Liver (tissue), 9 donors: Measurements from ENCODE around the gene CLK4. TPM values are rescaled to one million over a fixed set of nuclear protein-coding genes. Genes with fewer than 3 reads are reported as not detected.

Source experiments
- DNase-seq: peaks from one replicate; pipeline ENCODE4 v3.0.0-alpha.2; 2017; ENCODE audit warnings: low spot score
- H3K27ac ChIP-seq, 2 donors: one replicate each; pipeline ENCODE4 v1.7.0; 2013; ENCODE audit warnings: inconsistent platforms in 2 of 2, low read length in 2 of 2, control low read depth in 1 of 2, low read depth in 1 of 2, mild to moderate bottlenecking in 1 of 2
- H3K27me3 ChIP-seq, 4 donors: one replicate each; pipeline versions ENCODE4 v1.6.1 to v1.7.0; 2013; ENCODE audit warnings: low read length in 3 of 4, inconsistent platforms in 1 of 4, mild to moderate bottlenecking in 1 of 4, moderate library complexity in 1 of 4; ENCODE audit not compliant: control insufficient read depth in 4 of 4, insufficient read depth in 4 of 4
- H3K36me3 ChIP-seq, 4 donors: one replicate each; pipeline versions ENCODE4 v1.6.1 to v1.7.0; 2013; ENCODE audit warnings: low read length in 3 of 4, mild to moderate bottlenecking in 3 of 4, low read depth in 1 of 4, moderate library complexity in 1 of 4; ENCODE audit not compliant: control insufficient read depth in 4 of 4, insufficient read depth in 3 of 4
- H3K4me1 ChIP-seq, 4 donors: one replicate each; pipeline versions ENCODE4 v1.6.1 to v1.7.0; 2013; ENCODE audit warnings: low read length in 3 of 4, mild to moderate bottlenecking in 3 of 4, moderate library complexity in 1 of 4; ENCODE audit not compliant: control insufficient read depth in 4 of 4, insufficient read depth in 4 of 4
- H3K4me3 ChIP-seq, 3 donors: one replicate each; pipeline versions ENCODE4 v1.6.1 to v1.7.0; 2013; ENCODE audit warnings: low read length in 3 of 3, control low read depth in 1 of 3, low read depth in 1 of 3, mild to moderate bottlenecking in 1 of 3
- H3K9ac ChIP-seq, 2 donors: one replicate each; pipeline ENCODE4 v1.7.0; 2013; ENCODE audit warnings: low read length in 2 of 2, mild to moderate bottlenecking in 2 of 2, moderate library complexity in 2 of 2, control low read depth in 1 of 2, low read depth in 1 of 2
- H3K9me3 ChIP-seq, 4 donors: one replicate each; pipeline versions ENCODE4 v1.6.1 to v1.7.0; 2013; ENCODE audit warnings: low read length in 3 of 4; ENCODE audit not compliant: control insufficient read depth in 4 of 4
- EGR1 ChIP-seq, 2 donors: IDR thresholded peaks; 2 replicates each; pipeline ENCODE4 v1.6.1; 2016 to 2018; ENCODE audit warnings: antibody characterized with exemption in 2 of 2, low read depth in 2 of 2
- FOXA2 ChIP-seq: IDR thresholded peaks from 2 replicates; pipeline ENCODE4 v1.6.1; 2016; ENCODE audit warnings: antibody characterized with exemption
- JUND ChIP-seq, 2 donors: IDR thresholded peaks; 2 replicates each; pipeline ENCODE4 v1.6.1; 2016; ENCODE audit warnings: antibody characterized with exemption in 2 of 2
- NR2F2 ChIP-seq: IDR thresholded peaks from 2 replicates; pipeline ENCODE4 v1.6.1; 2016; ENCODE audit warnings: antibody characterized with exemption
- RAD21 ChIP-seq, 2 donors: IDR thresholded peaks; 2 replicates each; pipeline ENCODE4 v1.6.1; 2016; ENCODE audit warnings: antibody characterized with exemption in 2 of 2, mild to moderate bottlenecking in 2 of 2
- RXRA ChIP-seq, 2 donors: IDR thresholded peaks; 2 replicates each; pipeline ENCODE4 v1.6.1; 2017 to 2018; ENCODE audit warnings: antibody characterized with exemption in 2 of 2, mild to moderate bottlenecking in 1 of 2
- SP1 ChIP-seq: IDR thresholded peaks from 2 replicates; pipeline ENCODE4 v1.6.1; 2018; ENCODE audit warnings: antibody characterized with exemption, mild to moderate bottlenecking
- TAF1 ChIP-seq: conservative IDR thresholded peaks from 2 replicates; pipeline ENCODE4 v1.6.1; 2016; ENCODE audit warnings: antibody characterized with exemption, mild to moderate bottlenecking
- YY1 ChIP-seq: IDR thresholded peaks from 2 replicates; pipeline ENCODE4 v1.6.1; 2016; ENCODE audit warnings: antibody characterized with exemption, mild to moderate bottlenecking
- WGBS: extraction: QIAGEN DNeasy Blood & Tissue Kit; methylation state at CpG from one replicate; pipeline ENCODE4 v1.1.7; 2013; 5-methylcytosine and 5-hydroxymethylcytosine counted together
- polyA plus RNA-seq, 2 donors: library from polyadenylated mRNA; stranded (reverse) in 1 of 2; unstranded in 1 of 2; fragments of 200-250 nt in 1 of 2; fragments of >200 nt in 1 of 2; fragmentation: Nextera tagmentation in 1 of 2; extraction: Ambion mirVana in 1 of 2; gene quantifications; one replicate each; pipeline versions ENCODE4 v1.2.1 to v1.2.3, GENCODE V29; 2013 to 2015
- total RNA-seq, 2 donors: library from RNA; depleted of rRNA; stranded (reverse); fragments of >200 nt; gene quantifications; one replicate each; pipeline ENCODE4 v1.2.3, GENCODE V29; 2014
- TF ChIP-seq, protein P1 (sequence below): IDR thresholded peaks from 2 replicates; pipeline ENCODE4 v1.6.1; 2016; ENCODE audit warnings: antibody characterized with exemption
- TF ChIP-seq, protein P2 (sequence below): fragments of 150-350 bp; IDR thresholded peaks from 2 replicates; pipeline ENCODE4 v1.5.1; 2017; ENCODE audit warnings: improper control_type of control experiment, low read depth, low read length; ENCODE audit not compliant: missing input control
- TF ChIP-seq, protein P3 (sequence below): IDR thresholded peaks from 2 replicates; pipeline ENCODE4 v1.6.1; 2016; ENCODE audit warnings: antibody characterized with exemption, mild to moderate bottlenecking
- donor health status: healthy.
- donor health status: healthy.
- donor health status: healthy.
- donor health status: healthy.
- donor health status: healthy.

CLK4 gene
- total and polyA plus RNA-seq, 4 donors, result 5.0 to 28.2 (median 21.9) TPM

DNA sequence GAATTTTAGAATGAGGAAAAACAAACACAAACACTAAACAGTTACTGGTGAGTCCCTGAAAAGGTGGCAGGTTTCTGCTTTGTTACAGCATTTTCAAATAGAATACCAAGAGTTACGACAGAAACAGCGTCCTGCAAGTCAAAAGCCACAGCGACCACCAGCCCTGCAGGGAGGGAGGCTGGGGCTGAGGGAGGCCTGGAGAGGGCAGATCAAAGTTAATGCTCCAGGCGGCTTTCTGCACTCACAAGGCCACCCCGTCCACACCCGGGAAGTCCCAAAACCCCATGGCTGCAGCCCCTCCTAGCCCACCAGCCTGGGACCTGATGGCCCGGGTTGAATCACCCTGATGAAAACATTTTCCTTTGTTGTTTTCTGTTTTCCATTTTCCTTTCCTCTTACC is 65.9 kb downstream of the CLK4 start:
- Histone ChIP-seq H3K9me3 (no peaks in the 10 kb centered on the region), H3K36me3 (no peaks in the 10 kb centered on the region), H3K27ac (no peak overlapping the region), H3K4me3 (no peak overlapping the region), H3K4me1 (no peaks in the 10 kb centered on the region), H3K27me3 (peaks cover 0 to 4% (median 2%) of the 10 kb centered on the region in 4 donors), H3K9ac (no peak overlapping the region)
- no peak for DNase-seq
- TF ChIP-seq YY1, result no peak
- 62% methylated on average over 7 of the region's 7 CpGs for WGBS

DNA sequence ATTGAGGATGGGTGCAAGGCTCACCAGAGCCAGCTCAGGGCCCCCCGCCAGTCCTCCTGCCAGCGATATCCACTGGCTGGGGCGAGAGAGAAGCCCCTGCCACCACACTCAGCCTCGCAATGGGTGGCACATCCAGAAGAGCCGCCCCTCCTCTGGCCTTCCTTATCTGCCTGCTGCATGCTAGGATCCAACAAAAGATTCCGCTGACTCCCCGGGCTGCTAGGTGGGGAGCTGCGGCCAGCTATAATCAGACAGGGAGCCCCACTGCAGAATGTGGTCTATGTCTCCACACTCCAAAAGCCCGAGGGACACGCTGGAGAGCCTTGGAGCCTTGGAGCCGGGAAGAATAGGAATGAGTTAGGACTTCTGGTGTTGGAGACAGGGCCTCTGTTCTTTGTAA is 69.4 kb downstream of the CLK4 start:
- H3K27me3 ChIP-seq, result no peaks in the 10 kb centered on the region
- no peak overlapping the region for H3K4me3 ChIP-seq
- no peak overlapping the region for H3K9ac ChIP-seq
- H3K27ac ChIP-seq, result no peak overlapping the region
- no peaks in the 10 kb centered on the region for H3K9me3 ChIP-seq
- TF ChIP-seq YY1 (no peak), EGR1 (IDR thresholded peaks at IDR 0.05; ENCODE audit: low read depth in 2 of 2) (no peak), RAD21 (IDR thresholded peaks at IDR 0.05) (no peak), NR2F2 (no peak), FOXA2 (no peak)
- TF ChIP-seq, protein P1, sequence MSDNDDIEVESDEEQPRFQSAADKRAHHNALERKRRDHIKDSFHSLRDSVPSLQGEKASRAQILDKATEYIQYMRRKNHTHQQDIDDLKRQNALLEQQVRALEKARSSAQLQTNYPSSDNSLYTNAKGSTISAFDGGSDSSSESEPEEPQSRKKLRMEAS, result no peak
- TF ChIP-seq, protein P2, sequence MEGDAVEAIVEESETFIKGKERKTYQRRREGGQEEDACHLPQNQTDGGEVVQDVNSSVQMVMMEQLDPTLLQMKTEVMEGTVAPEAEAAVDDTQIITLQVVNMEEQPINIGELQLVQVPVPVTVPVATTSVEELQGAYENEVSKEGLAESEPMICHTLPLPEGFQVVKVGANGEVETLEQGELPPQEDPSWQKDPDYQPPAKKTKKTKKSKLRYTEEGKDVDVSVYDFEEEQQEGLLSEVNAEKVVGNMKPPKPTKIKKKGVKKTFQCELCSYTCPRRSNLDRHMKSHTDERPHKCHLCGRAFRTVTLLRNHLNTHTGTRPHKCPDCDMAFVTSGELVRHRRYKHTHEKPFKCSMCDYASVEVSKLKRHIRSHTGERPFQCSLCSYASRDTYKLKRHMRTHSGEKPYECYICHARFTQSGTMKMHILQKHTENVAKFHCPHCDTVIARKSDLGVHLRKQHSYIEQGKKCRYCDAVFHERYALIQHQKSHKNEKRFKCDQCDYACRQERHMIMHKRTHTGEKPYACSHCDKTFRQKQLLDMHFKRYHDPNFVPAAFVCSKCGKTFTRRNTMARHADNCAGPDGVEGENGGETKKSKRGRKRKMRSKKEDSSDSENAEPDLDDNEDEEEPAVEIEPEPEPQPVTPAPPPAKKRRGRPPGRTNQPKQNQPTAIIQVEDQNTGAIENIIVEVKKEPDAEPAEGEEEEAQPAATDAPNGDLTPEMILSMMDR, result no peak
- no peak for DNase-seq
- no peaks in the 10 kb centered on the region for H3K36me3 ChIP-seq
- WGBS, result 81% methylated on average over 11 of the region's 11 CpGs
- H3K4me1 ChIP-seq, result no peaks in the 10 kb centered on the region

DNA sequence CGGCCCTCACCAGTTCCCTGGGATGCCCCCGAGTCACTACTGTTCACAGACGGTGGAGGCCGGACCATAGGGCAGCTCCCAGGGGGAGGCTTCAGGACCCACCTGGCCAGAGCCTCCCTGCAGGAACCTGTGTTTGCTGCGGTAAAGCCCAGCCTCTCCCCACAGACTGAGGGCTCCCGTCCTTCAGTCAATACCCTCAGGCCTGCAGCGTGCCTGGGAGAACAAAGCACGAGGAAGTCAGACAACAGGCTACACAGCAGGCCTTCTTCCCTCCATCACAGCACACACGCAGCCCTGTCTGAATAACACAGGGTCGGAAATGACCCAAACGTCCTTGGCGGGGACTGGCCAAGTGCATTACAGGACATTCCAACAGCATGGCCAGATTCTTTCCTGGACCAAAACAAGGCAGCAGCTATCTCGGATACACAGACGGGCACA is 71.1 kb downstream of the CLK4 start:
- Histone ChIP-seq H3K27ac (no peak overlapping the region), H3K27me3 (no peaks in the 10 kb centered on the region), H3K4me3 (no peak overlapping the region), H3K9me3 (no peaks in the 10 kb centered on the region), H3K4me1 (no peaks in the 10 kb centered on the region), H3K36me3 (no peaks in the 10 kb centered on the region), H3K9ac (no peak overlapping the region)
- 79% methylated on average over 14 of the region's 14 CpGs for WGBS
- TF ChIP-seq SP1 (no peak), RXRA (IDR thresholded peaks at IDR 0.05) (no peak), RAD21 (IDR thresholded peaks at IDR 0.05) (no peak), NR2F2 (no peak), JUND (IDR thresholded peaks at IDR 0.05) (no peak), TAF1 (no peak)
- TF ChIP-seq, protein P3, sequence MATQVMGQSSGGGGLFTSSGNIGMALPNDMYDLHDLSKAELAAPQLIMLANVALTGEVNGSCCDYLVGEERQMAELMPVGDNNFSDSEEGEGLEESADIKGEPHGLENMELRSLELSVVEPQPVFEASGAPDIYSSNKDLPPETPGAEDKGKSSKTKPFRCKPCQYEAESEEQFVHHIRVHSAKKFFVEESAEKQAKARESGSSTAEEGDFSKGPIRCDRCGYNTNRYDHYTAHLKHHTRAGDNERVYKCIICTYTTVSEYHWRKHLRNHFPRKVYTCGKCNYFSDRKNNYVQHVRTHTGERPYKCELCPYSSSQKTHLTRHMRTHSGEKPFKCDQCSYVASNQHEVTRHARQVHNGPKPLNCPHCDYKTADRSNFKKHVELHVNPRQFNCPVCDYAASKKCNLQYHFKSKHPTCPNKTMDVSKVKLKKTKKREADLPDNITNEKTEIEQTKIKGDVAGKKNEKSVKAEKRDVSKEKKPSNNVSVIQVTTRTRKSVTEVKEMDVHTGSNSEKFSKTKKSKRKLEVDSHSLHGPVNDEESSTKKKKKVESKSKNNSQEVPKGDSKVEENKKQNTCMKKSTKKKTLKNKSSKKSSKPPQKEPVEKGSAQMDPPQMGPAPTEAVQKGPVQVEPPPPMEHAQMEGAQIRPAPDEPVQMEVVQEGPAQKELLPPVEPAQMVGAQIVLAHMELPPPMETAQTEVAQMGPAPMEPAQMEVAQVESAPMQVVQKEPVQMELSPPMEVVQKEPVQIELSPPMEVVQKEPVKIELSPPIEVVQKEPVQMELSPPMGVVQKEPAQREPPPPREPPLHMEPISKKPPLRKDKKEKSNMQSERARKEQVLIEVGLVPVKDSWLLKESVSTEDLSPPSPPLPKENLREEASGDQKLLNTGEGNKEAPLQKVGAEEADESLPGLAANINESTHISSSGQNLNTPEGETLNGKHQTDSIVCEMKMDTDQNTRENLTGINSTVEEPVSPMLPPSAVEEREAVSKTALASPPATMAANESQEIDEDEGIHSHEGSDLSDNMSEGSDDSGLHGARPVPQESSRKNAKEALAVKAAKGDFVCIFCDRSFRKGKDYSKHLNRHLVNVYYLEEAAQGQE, result no peak
- TF ChIP-seq, protein P2, result no peak
- DNase-seq, result no peak
